G401 (cell line): Measurements from ENCODE around the gene TMEM221. TPM values are rescaled to one million over a fixed set of nuclear protein-coding genes. Genes with fewer than 3 reads are reported as not detected.
A peak's percentile ranks its signal among the peaks of the same experiment; 100 is the strongest.

ENCODE experiments used
- DNase-seq: peaks from one replicate; pipeline ENCODE4 v3.0.0-alpha.2; 2015; ENCODE audit warnings: low spot score
- in situ Hi-C: cut with HindIII; loops from 2 replicates; pipeline ENCODE4 v1.10.0; 2016; ENCODE audit warnings: low sequenced_read_pairs, mixed read lengths
- total RNA-seq: library from RNA; depleted of rRNA; stranded (reverse); fragments of >200 nt; shearing (Covaris generic); gene quantifications from 2 replicates; pipeline ENCODE4 v1.2.3, GENCODE V29; 2014; rRNA removed

Gene TMEM221
- total RNA-seq, 1 experiment from 2014 or later, result 1.6 TPM

DNA sequence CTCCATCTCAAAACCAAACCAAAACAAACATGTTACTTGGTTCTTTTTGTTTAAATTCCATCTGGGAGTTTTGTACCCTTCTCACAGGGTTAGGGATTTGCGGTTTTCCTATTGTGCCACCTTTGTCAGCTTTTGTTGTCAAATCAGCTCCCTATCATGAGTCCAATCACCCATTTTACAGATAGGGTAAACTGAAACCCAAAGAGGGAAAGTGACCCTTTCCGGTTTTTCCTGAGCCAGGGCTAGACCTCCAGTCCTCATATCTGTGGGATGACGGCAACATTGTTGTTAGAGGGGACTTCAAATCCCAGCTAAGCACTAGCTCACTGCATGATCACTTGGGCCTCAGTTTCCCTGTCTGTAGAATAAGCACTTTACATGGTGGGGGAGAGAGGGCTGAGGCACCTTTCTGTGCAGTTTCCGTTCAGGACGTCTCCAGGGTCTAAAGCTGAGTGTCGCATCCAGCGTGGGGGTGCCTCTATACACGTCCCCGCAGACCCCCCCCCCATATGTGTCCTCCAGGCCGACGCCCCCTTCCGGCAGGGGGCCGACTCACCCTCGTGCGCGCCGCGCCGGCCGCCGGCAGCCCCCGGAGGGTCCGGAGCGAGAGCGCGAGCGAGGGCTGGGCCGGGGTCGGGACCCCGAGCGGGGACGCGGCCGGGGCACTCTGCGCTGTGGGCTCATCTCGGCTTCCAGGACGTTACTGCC lies 58.4 kb downstream of the TMEM221 start:
- in situ Hi-C loops, result no loop called here
- DNase-seq, result no peak

GRCh38 chr19:17389288-17389687 lies 59.2 kb downstream of the TMEM221 start:
- DNase-seq, result no peak
- in situ Hi-C loops, result no loop called here

GRCh38 chr19:17385878-17386611 lies 62.4 kb downstream of the TMEM221 start:
- in situ Hi-C loops, result no loop called here
- peak; percentile 26 for DNase-seq

Other genes with a start within 250 kb of the TMEM221 start
- gene USE1, start 233.3 kb downstream of the TMEM221 start, total RNA-seq, result 22.0 and 29.7 TPM in 2 replicates
- 14.8 and 21.7 TPM in 2 replicates for gene OCEL1, start 222.4 kb downstream of the TMEM221 start, total RNA-seq
- gene NR2F6, start 202.7 kb downstream of the TMEM221 start, total RNA-seq, result 232 and 271 TPM in 2 replicates
- gene USHBP1, start 183.9 kb downstream of the TMEM221 start, total RNA-seq, result 0.41 and 4.9 TPM in 2 replicates
- 166 and 237 TPM in 2 replicates for gene BABAM1, start 181.2 kb downstream of the TMEM221 start, total RNA-seq
- gene ANKLE1, start 166.8 kb downstream of the TMEM221 start, total RNA-seq, result 0.06 and 1.3 TPM in 2 replicates
- gene ABHD8, start 145.2 kb downstream of the TMEM221 start, total RNA-seq, result 57.6 and 60.6 TPM in 2 replicates
- 19.0 and 25.4 TPM in 2 replicates for gene MRPL34, start 142.8 kb downstream of the TMEM221 start, total RNA-seq
- gene DDA1, start 139.1 kb downstream of the TMEM221 start, total RNA-seq, result 15.0 and 28.2 TPM in 2 replicates
- gene ANO8, start 113.8 kb downstream of the TMEM221 start, total RNA-seq, result 3.1 and 4.3 TPM in 2 replicates
- 35.0 and 41.1 TPM in 2 replicates for gene GTPBP3, start 111.1 kb downstream of the TMEM221 start, total RNA-seq
- not detected in 2 replicates for gene PLVAP, start 71.3 kb downstream of the TMEM221 start, total RNA-seq
- gene CCDC194, start 54.5 kb downstream of the TMEM221 start, total RNA-seq, result 0.71 and 1.8 TPM in 2 replicates
- 174 and 187 TPM in 2 replicates for gene BST2, start 43.0 kb downstream of the TMEM221 start, total RNA-seq
- gene MVB12A, start 28.6 kb downstream of the TMEM221 start, total RNA-seq, result 76.7 and 112 TPM in 2 replicates
- gene NXNL1, start 12.3 kb upstream of the TMEM221 start, total RNA-seq, result not detected in 2 replicates
- gene SLC27A1, start 21.9 kb upstream of the TMEM221 start, total RNA-seq, result 9.5 and 10.3 TPM in 2 replicates
- gene PGLS, start 63.0 kb upstream of the TMEM221 start, total RNA-seq, result 111 and 141 TPM in 2 replicates
- gene COLGALT1, start 107.0 kb upstream of the TMEM221 start, total RNA-seq, result 73.2 and 75.4 TPM in 2 replicates
- gene UNC13A, start 239.7 kb upstream of the TMEM221 start, total RNA-seq, result 7.0 and 11.4 TPM in 2 replicates